ENCODE results near the gene U2AF2. TPM values are rescaled to one million over a fixed set of nuclear protein-coding genes. Genes with fewer than 3 reads are reported as not detected.
A peak's percentile ranks its signal among the peaks of the same experiment; 100 is the strongest.

Gene U2AF2
- total RNA-seq, 1 donor from 2014 or later = 195 TPM

DNA sequence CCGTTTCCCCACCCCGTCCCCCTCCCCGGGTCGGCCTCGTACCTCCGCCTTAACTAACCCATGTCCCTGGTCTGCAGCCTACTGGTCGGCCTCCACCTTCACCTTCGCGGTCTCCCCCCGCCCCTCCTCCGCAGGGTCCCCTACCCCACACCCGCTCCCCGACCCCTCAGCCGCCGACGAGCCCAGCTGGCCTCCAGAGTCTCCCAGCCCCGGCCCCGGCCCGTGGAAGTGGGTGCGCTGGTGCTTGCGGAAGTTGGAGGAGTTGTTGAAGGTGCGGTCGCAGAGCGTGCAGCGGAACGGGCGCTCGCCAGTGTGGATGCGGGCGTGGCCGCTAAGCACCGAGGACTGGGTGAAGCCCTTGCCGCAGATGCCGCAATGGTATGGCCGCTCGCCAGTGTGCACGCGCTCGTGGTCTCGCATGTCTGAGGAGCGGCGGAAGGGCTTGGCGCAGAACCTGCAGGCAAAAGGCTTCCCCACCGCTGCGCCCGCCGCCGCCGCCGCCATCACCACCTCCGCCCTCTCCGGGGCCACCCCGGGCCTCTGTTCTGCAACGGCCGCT is 33.1 kb upstream of the U2AF2 start:
- DNase-seq (ENCODE audit: low spot score) = no peak

DNA sequence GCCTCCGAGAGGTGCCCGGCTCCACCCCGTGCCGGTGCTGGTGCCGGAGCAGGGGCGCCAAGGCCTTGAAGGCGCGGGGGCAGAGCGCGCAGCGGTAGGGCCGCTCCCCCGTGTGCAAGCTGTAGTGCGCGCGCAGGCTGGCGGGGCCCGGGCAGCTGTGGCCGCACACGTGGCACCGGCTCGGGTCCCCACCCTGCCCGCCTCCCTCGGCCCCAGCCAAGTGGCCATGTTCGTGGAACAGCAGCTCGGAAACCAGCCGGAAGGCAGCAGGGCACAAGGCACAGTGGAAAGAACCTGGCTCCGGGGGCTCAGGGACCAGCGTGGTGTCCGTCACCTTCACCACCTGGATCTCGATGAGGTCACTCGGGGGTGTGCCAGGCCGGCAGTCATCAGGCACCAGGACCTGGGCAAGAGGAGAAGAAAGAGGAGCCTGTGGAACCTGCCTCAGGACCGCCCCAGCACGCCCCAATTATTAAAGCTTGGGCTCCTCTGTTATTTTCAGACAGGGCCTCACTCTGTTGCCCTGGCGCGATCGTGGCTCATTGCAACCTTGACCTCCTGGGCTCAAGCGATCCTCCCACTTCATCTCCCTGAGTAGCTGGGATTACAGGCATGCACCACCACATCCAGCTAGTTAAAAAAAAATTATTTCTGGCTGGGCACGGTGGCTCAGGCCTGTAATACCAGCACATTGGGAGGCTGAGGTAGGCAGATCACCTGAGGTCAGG is 32.4 kb upstream of the U2AF2 start:
- DNase-seq (ENCODE audit: low spot score) = no peak

DNA sequence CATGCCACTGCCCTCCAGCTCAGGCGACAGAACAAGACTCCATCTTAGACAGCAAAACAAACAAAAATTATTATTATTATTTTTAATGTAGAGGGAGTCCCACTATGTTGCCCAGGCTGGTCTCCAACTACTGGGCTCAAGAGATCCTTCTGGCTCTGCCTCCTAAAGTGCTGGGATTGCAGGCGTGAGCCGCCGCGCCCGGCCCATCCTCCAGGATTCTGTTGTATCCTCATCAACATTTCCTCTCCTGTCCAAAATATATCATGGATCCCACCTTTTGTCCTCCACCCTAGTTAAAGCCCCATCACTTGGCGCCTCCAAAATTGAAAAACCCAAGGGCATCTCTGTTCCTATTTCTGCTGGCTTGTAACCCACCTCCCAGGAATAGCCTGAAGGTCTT is 31.7 kb upstream of the U2AF2 start:
- no peak for DNase-seq (ENCODE audit: low spot score)

DNA sequence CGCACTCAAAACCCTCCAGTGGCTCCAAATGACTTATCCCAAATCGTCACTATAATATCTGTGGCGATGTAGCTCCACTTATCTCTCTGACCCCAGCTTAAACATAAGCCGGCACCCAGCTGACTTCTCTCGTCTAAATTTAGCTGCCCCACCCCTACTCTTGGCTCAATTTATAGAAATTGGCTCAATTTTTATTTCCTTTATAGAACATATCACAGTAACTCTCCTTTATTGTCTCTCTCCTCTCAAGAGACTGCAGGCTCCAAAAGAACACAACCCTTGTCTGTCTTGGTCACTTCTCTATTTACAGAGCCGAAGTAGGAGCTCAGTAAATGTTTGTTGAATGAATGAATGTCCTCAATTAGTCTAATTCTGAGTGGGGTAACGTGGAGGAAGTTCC is 31.3 kb upstream of the U2AF2 start:
- DNase-seq (ENCODE audit: low spot score) = no peak

DNA sequence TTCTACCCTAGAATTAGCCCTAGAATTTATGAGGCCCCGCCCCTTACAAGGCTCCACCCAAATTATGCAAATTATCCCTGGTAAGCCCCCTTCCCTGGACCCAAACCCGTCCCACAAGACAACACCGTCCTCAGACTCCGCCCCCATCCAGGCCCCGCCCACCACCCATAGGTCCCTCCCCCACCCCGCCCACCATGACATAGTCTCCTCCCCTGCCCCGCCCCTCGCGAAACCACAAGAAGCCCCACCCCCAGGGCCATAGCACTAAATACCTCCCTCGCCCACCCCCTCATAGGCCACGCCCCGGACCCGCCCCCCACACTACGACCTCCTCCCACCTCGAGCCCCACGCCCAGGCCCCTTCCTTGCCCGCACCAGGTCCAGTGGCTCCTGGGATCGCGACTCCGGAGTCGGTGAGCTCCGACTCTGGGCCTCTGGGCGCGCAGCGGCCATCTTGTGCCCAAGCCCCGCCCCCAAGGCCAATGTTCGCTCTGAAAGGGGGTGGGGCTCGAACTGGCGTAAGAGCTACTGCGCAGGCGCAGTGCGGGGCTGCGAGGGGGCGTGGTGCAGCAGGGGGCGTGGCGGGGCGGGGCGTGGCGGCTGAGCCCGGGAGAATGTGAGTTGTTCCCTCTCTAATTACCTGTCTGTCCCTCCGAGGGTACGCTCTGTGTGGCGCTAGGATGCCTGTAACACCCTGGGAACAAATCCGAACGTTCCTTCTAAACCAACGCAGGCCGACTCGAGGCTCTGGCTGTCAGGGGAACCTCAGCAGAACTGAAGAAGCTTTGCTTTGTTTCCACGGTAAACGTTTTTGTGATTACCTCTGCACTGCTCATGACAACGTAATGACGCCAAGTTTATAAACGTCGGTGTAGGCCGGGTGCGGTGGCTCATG is 30.5 kb upstream of the U2AF2 start, which contains the start of gene ZNF784:
TSS of gene ZNF784 (minus strand) at position 458 of the 895 bp plus-strand sequence. CDS start at position 453, 5 bp downstream.
- DNase-seq (ENCODE audit: low spot score) = peak; percentile 94

DNA sequence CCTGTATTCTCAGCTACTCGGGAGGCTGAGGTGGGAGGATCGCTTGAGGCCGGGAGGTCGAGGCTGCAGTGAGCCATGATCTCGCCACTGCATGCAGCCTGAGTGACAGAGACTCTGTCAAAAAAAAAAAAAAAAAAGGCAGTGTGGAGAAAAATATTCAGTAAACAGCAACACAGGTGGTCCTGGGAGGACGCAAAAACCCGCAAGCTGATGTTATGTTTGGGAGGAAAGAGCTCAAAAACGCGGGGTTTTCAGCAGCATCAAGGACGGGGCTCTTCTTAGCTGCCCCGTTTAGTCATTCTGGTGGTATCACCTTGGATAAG is 29.9 kb upstream of the U2AF2 start:
- DNase-seq (ENCODE audit: low spot score) = no peak

DNA sequence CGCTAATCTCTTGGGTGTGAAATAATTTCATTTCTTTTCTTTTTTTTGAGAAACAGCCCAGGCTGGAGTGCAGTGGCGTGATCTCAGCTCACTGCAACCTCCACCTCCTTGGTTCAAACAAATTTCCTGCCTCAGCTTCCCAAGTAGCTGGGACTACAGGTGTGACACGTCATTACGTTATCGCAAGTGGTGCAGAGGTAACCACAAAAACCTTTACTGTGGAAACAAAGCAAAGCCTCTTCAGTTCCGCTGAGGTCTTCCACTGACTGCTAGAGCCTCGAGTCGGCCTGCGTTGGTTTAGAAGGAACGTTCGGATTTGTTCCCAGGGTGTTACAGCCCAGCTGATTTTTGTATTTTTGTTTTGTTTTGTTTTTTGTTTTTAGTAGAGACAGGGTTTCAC is 28.5 kb upstream of the U2AF2 start:
- no peak for DNase-seq (ENCODE audit: low spot score)

DNA sequence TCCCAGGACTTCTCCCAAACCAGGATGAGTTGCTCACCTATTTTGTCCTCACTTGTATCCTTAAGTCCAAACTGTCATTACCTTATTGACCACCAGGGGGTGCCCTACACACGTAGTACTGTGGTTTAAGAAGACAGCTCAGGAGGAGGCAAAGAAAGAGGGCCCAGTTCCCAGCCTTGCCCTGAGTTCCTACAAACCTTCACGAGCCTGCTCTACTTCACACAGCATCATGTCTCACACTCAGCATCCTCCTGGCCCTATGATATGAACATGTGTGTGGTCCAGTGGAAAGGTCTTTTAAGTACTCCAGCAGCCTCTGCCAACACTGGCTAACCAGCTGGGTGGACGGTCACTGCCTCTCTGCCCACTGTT is 22.4 kb upstream of the U2AF2 start:
- peak; percentile 93 for DNase-seq (ENCODE audit: low spot score)

DNA sequence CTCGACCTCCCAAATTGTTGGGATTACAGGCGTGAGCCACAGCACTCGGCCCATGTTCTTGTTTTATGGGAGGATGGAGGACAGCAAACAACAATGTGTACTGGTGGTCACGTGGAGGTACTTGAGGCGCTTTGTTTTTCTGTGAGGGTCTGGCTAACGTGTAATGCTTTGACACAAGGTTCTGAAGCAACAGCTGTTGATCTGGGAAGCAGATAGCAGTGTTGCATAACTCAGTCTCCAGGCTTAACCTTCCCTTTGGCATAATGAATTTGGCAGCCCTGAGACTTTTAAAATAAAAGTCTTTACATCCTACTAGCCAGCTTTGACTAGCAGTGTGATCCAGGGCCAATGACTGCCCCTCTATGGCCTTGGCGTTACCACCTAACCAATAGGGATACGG is 21.0 kb upstream of the U2AF2 start:
- DNase-seq (ENCODE audit: low spot score) = no peak

DNA sequence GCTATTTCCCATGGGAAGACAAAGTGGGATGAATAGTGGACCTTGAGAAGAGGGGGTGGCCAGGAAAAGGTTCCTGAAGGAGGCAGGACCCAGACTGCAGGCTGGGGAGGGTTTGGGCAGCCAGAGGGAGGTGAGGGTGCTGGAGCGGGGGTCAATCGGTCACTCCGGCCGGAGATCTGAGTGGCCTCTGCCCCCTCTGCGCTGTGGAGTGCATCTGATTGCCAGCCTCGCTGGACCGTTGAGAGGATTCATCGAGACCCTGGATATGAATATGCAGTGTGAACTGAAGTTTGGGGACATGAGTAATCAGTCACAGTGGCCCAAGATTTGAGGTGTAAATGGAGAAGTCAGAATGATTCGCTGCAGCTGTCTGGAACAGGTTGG is 19.5 kb upstream of the U2AF2 start:
- DNase-seq (ENCODE audit: low spot score) = no peak

DNA sequence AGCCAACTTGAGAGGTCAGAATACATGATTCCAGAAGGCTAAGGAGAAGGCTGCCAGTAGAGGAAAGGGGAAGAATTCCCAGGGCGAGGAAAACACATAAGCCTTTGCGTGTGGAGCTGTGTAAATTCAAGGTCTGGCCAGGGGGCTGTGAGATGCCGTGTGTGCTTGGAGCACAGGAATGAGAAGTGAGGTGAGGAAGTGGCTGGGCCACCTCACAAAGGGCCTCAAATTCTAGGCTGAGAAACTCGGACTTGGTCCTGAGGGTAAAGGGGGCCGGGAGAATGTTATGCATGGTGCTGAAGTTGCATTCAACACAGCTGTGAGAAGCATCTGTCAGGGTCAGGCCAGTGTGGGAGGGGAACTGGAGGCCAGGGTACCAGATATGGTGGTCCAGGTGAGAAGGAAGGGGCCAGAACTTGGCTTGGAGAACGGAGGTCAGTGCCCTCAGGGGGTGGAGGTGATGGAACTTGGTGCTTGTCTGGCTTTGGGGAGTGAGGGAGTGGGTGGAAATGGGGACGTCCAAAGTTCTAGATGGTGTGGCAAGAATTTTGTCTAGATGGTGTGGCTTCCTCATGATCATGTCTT is 18.9 kb upstream of the U2AF2 start:
- DNase-seq (ENCODE audit: low spot score) = no peak

DNA sequence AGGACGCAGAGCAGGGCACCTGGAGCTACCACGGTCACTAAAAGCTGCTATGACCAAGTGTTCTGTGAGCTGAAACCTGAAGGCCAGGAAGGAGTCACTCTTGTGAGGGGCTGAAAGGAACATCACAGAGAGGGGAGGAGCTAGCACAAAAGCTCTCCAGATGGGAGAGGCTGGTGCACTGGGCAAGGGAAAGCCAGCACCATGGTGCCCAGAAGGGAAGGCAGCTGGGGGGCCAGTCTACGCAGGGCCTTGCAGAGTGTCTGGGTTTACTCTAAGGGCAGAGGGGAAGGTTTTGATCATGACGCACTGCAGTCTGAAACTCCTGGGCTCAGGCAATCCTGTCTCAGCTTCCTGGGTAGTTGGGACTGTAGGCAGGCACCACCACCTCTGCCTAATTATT is 18.1 kb upstream of the U2AF2 start:
- DNase-seq (ENCODE audit: low spot score) = no peak

DNA sequence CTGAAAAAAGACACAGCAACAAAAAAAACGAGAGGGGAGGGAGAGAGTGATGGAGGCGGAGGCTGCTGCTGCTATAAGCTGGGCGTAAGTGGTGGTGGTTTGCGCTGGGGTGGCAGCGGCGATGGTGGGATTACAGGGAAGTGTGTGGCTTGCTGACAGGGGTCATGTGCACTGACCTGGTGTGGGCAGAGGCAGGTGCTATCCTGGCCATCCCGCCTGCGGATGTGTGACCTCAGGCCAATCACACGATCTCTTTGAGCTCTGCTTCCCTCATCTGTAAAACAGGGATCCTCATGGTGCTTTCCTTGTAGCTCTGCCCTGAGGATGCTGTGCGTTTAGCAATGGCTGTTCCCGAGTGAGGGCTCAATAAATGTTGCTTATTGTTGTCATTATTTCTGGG is 17.3 kb upstream of the U2AF2 start:
- no peak for DNase-seq (ENCODE audit: low spot score)

DNA sequence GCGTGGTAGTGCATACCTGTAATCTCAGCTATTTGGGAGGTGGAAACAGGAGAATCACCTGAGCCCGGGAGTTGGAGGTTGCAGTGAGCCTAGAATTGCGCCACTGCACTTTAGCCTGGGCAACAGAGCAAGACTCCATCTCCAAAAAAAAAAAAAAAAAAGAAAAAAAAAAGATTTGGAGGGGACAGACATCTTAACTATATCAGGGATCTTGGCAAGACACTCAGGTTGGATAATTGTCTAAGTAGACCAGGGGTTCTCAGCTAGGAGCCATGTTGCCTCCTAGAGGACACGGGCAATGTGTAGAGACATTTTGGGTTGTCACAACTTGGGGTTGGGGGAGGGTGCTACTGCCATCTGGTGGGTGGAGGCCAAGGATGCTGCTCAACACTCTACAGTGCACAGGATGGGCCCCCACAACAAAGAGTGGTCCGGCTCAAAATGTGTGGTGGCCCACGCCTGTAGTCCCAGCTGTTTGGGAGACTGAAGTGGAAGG is 15.9 kb upstream of the U2AF2 start:
- no peak for DNase-seq (ENCODE audit: low spot score)

DNA sequence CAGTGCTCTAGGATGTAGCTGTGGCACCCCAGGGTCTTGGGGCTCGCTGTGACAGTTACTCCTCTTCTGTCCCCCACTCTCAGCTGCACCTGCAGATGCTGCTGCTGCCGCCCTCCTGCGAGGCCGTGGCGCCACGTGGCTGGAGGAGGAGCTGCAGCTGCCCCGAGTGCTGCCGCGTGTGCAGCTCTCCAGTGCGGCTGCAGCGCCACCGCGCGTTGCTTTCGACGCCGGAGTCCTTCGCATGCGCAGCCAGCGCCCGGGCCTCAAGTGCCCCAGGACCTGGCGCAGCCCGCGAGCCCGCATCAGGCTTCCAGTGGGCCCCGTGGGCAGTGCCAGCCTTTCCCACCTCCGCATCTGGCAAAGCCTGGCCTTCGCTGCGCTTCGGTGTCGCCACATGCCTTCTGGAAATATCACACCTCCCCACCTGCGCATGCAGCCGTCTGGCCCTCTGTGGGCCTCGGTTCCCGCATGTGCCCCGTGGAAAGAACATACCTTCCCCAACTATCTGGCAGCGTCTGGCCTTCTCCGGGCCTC is 14.7 kb upstream of the U2AF2 start:
- DNase-seq (ENCODE audit: low spot score) = peak; percentile 65

DNA sequence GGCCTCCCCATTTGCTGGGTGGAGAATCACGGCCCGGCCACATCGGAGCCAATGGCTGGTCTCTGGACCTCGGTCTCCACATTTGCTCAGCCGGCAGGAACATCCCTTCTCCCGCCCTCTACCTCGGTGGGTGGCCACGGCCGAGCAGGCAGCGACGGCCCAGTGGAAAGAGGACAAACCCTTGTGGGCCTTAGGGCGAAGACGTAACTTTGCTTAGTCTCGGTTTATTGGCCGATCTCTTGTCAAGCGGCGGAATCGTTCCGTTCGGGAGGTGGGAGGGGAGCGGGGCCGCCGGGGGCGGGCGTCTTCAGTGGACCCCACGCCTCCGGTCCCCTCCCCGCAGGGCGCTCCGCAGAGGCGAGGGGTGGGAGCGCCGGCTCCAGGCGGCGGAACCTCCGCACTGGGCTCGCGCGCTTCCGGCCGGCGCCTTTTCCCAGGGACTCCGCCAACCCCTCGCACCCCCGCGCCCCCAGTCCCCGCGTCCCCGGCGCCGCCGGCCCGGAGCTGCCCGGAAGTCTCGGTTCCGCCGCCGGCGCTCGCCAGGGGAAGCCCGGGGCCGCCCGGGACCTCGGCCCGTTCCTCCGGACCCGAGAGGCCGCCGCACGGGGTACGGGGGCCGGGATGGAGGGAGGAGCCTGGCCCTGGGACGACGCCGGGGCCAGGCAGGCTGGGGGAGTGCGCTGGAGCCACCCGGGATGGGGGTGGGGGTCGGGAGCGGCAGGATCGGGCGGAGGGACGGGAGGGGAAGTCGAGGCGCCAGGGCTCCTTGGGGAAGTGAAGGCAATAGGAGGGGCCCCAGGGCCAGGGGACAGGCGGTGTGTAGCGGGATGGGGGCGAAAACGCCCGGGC is 14.0 kb upstream of the U2AF2 start, which contains the start of gene ZNF580:
TSS of gene ZNF580 (plus strand) at position 426 of the 849 bp plus-strand sequence. CDS start 1,507 bp downstream, outside the sequence.
- peak; percentile 76 for DNase-seq (ENCODE audit: low spot score)

DNA sequence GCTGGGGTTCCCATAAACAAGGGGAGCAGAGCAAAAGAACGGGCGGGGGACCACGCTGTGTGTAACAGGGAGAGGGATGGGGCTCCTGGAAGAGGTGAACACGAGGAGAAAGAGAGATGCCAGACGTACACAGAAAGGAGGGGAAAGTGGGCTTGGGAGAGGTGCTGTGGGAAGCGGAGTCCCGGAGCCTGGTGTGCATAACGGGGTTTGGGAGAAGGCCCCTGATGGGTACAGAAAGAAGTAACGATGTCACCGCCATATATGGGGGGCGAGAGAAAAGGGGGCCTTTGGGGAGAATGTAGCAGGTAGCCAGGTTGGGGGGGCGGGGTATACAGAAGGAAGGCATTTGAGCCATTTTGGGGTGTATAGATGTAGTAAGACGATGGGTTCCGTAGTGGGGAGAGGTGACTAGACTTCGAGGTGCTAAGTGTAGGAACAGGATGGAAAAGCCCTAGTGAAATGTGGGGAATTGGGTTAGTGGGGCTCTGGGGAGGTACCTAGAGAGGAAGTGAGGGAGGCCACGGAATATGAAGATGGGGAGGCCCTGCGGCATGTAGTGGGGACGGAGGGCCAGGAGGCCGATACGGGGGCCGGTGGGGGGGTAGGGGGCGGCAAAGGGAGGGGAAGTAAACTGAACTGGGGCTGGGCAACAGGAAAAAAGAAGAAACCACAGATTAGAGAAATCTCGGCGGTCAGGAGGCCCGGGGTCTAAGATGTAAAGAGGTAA is 13.2 kb upstream of the U2AF2 start:
- no peak for DNase-seq (ENCODE audit: low spot score)

DNA sequence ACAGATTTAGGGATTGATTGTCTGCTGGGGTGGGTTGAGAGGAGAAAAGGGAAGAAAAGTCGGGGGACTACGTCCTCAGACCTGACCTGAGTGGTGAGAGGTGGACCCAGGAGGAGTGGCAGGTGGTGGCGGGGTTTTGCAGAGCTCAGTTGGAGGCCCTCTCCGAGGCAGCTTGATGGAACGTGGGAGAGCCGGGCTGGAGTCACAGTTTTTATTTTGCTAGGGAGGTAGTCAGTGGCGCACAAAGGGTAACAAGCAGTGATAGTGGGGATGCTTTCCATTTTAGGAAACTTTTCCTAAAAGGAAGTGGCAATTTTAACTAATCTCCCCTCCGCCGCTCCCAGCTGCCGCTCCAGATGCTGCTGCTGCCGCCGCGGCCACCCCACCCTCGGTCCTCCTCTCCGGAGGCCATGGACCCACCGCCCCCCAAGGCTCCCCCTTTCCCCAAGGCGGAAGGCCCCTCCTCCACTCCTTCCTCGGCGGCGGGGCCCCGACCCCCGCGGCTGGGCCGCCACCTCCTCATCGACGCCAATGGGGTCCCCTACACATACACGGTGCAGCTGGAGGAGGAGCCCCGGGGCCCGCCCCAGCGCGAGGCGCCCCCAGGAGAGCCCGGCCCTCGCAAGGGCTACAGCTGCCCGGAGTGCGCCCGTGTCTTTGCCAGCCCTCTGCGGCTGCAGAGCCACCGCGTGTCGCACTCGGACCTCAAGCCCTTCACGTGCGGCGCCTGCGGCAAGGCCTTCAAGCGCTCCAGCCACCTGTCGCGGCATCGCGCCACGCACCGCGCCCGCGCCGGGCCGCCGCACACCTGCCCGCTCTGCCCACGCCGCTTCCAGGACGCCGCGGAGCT is 12.5 kb upstream of the U2AF2 start:
- no peak for DNase-seq (ENCODE audit: low spot score)

All from ureter (tissue), 1 donor.